ENCODE data around the gene FAM200A. TPM values are rescaled to one million over a fixed set of nuclear protein-coding genes. Genes with fewer than 3 reads are reported as not detected.

The FAM200A gene
- total RNA-seq, 2 experiments from 2014 or later: 1.5 to 1.8 TPM

GRCh38 chr7:99531354-99531765, 20.6 kb downstream of the FAM200A start:
- Histone ChIP-seq H3K9me3 (ENCODE audit: control insufficient read depth in 1 of 2, insufficient read depth in 1 of 2, low read length in 2 of 2) (peaks cover 34 to 37% of the 10 kb centered on the region in 2 experiments), H3K4me1 (ENCODE audit: insufficient read depth, low read length) (peaks cover 4% of the 10 kb centered on the region), H3K36me3 (ENCODE audit: insufficient read depth, low read length) (peaks cover 27% of the 10 kb centered on the region), H3K27ac (ENCODE audit: low read depth in 1 of 2, low read length in 2 of 2) (no peak overlapping the region), H3K4me3 (ENCODE audit: low read length) (no peak overlapping the region), H3K27me3 (ENCODE audit: control insufficient read depth in 1 of 2, insufficient read depth in 2 of 2, low read length in 2 of 2) (no peaks in the 10 kb centered on the region)
- POLR2A ChIA-PET: interaction anchor here (1.1 kb wide), 1 partner anchor 32 kb away, joined by 3 read pairs; no protein-coding TSS in a partner anchor
- CTCF ChIA-PET: no interaction called here
- H3K27ac Mint-ChIP-seq: no peak overlapping the region
- peaks cover 75% of the 10 kb centered on the region for H3K36me3 Mint-ChIP-seq (ENCODE audit: low read depth)
- H3K4me1 Mint-ChIP-seq (ENCODE audit: low read depth): no peaks in the 10 kb centered on the region
- ATAC-seq (ENCODE audit: poor library complexity) (no peak), DNase-seq (no peak)
- intact Hi-C loops (cut with DNase I, micrococcal nuclease): no loop called here
- H3K4me3 Mint-ChIP-seq: no peak overlapping the region
- TF ChIP-seq CTCF (IDR thresholded peaks at IDR 0.05): no peak
- peaks cover 9% of the 10 kb centered on the region for H3K9me3 Mint-ChIP-seq
- H3K27me3 Mint-ChIP-seq: no peaks in the 10 kb centered on the region

GRCh38 chr7:99525713-99526440, 26.0 kb downstream of the FAM200A start:
- Histone ChIP-seq H3K4me1 (ENCODE audit: insufficient read depth, low read length) (peaks cover 4% of the 10 kb centered on the region), H3K27me3 (ENCODE audit: control insufficient read depth in 1 of 2, insufficient read depth in 2 of 2, low read length in 2 of 2) (no peaks in the 10 kb centered on the region), H3K27ac (ENCODE audit: low read depth in 1 of 2, low read length in 2 of 2) (no peak overlapping the region), H3K36me3 (ENCODE audit: insufficient read depth, low read length) (peaks cover 29% of the 10 kb centered on the region), H3K4me3 (ENCODE audit: low read length) (no peak overlapping the region), H3K9me3 (ENCODE audit: control insufficient read depth in 1 of 2, insufficient read depth in 1 of 2, low read length in 2 of 2) (peaks cover 6 to 13% of the 10 kb centered on the region in 2 experiments)
- Mint-ChIP-seq H3K4me3 (no peak overlapping the region), H3K27me3 (no peaks in the 10 kb centered on the region), H3K9me3 (no peaks in the 10 kb centered on the region), H3K4me1 (ENCODE audit: low read depth) (no peaks in the 10 kb centered on the region), H3K36me3 (ENCODE audit: low read depth) (peaks cover 64% of the 10 kb centered on the region), H3K27ac (no peak overlapping the region)
- ATAC-seq (ENCODE audit: poor library complexity): no peak
- TF ChIP-seq CTCF (IDR thresholded peaks at IDR 0.05): no peak
- intact Hi-C loops (cut with DNase I, micrococcal nuclease): loop anchor here in 1 of 2 experiments (5.0 kb wide), 1 partner anchor 311 kb away; no protein-coding TSS in a partner anchor
- DNase-seq: peak in 11 of 14 experiments; percentile 3 to 46 (median 22)
- ChIA-PET CTCF (interaction anchor here (0.6 to 0.9 kb wide), 2 partner anchors 8 to 11 kb away, joined by 3 read pairs; no protein-coding TSS in a partner anchor), POLR2A (interaction anchor here (0.8 kb wide), 1 partner anchor 34 kb away, joined by 3 read pairs; no protein-coding TSS in a partner anchor)

- ATAC-seq (ENCODE audit: poor library complexity): no peak
- POLR2A ChIA-PET: interaction anchor here (0.5 to 1.1 kb wide), 3 partner anchors 22 to 78 kb away, joined by 3 to 4 read pairs (median 3); partner anchors contain the start of genes ZNF394 and ZNF655
Observed at GRCh38 chr7:99521399-99521798, 30.5 kb downstream of the FAM200A start.

More at GRCh38 chr7:99521399-99521798, 30.5 kb downstream of the FAM200A start:
- no peak for TF ChIP-seq CTCF (IDR thresholded peaks at IDR 0.05)
- intact Hi-C loops (cut with DNase I, micrococcal nuclease): no loop called here
- Histone ChIP-seq H3K9me3 (ENCODE audit: control insufficient read depth in 1 of 2, insufficient read depth in 1 of 2, low read length in 2 of 2) (no peaks in the 10 kb centered on the region), H3K4me1 (ENCODE audit: insufficient read depth, low read length) (no peaks in the 10 kb centered on the region), H3K27ac (ENCODE audit: low read depth in 1 of 2, low read length in 2 of 2) (no peak overlapping the region), H3K36me3 (ENCODE audit: insufficient read depth, low read length) (peaks cover 28% of the 10 kb centered on the region), H3K27me3 (ENCODE audit: control insufficient read depth in 1 of 2, insufficient read depth in 2 of 2, low read length in 2 of 2) (no peaks in the 10 kb centered on the region), H3K4me3 (ENCODE audit: low read length) (no peak overlapping the region)
- Mint-ChIP-seq H3K27me3 (no peaks in the 10 kb centered on the region), H3K27ac (no peak overlapping the region), H3K9me3 (no peaks in the 10 kb centered on the region), H3K4me1 (ENCODE audit: low read depth) (no peaks in the 10 kb centered on the region), H3K4me3 (no peak overlapping the region), H3K36me3 (ENCODE audit: low read depth) (peaks cover 52% of the 10 kb centered on the region)
- DNase-seq: no peak
- CTCF ChIA-PET: no interaction called here

All from CD4-positive, alpha-beta T cell (primary cell).